Measurements from ENCODE around the gene NGEF. TPM values are rescaled to one million over a fixed set of nuclear protein-coding genes. Genes with fewer than 3 reads are reported as not detected.
A peak's percentile ranks its signal among the peaks of the same experiment; 100 is the strongest.

NGEF gene
- total and polyA plus RNA-seq, 7 donors = 0.13 to 0.51 (median 0.25) TPM; not detected in 1

- Histone ChIP-seq H3K9me3 (no peaks in the 10 kb centered on the region), H3K4me1 (no peaks in the 10 kb centered on the region), H3K27me3 (ENCODE audit: insufficient read depth in 3 of 3, low read length in 2 of 3) (peaks cover 0 to 4% (median 2%) of the 10 kb centered on the region in 3 donors), H3K36me3 (ENCODE audit: insufficient read depth in 1 of 2, low read depth in 1 of 2) (no peaks in the 10 kb centered on the region), H3K27ac (no peak overlapping the region), H3K4me3 (no peak overlapping the region)
- TF ChIP-seq CTCF (IDR thresholded peaks at IDR 0.05) = no peak
- ATAC-seq = peak in 1 of 4 donors; percentile 62
- 31 to 45% (median 38%) methylated on average over 7 of the region's 7 CpGs for WGBS, 3 donors
- intact Hi-C loops (cut with DNase I) = no loop called here
- no peak for DNase-seq
These were observed 38.7 kb downstream of the NGEF start for GRCh38 chr2:232974396-232974795.

GRCh38 chr2:232973796-232974195 lies 39.3 kb downstream of the NGEF start:
- TF ChIP-seq CTCF (IDR thresholded peaks at IDR 0.05) = no peak
- H3K9me3 ChIP-seq = no peaks in the 10 kb centered on the region
- H3K27ac ChIP-seq = no peak overlapping the region
- H3K36me3 ChIP-seq (ENCODE audit: insufficient read depth in 1 of 2, low read depth in 1 of 2) = no peaks in the 10 kb centered on the region
- no peak for ATAC-seq
- no peaks in the 10 kb centered on the region for H3K4me1 ChIP-seq
- H3K27me3 ChIP-seq (ENCODE audit: insufficient read depth in 3 of 3, low read length in 2 of 3) = peaks cover 0 to 4% (median 2%) of the 10 kb centered on the region in 3 donors
- no peak for DNase-seq
- no peak overlapping the region for H3K4me3 ChIP-seq
- intact Hi-C loops (cut with DNase I) = no loop called here
- WGBS, 3 donors = 55 to 63% (median 58%) methylated on average over 3 of the region's 3 CpGs

- no peaks in the 10 kb centered on the region for H3K36me3 ChIP-seq (ENCODE audit: insufficient read depth in 1 of 2, low read depth in 1 of 2)
- no peak for ATAC-seq
- no peaks in the 10 kb centered on the region for H3K9me3 ChIP-seq
- WGBS, 3 donors = 77 to 85% (median 79%) methylated on average over 10 of the region's 10 CpGs
- intact Hi-C loops (cut with DNase I) = no loop called here
- no peak overlapping the region for H3K4me3 ChIP-seq
- TF ChIP-seq CTCF (IDR thresholded peaks at IDR 0.05) = no peak
- H3K27me3 ChIP-seq (ENCODE audit: insufficient read depth in 3 of 3, low read length in 2 of 3) = no peaks in the 10 kb centered on the region
- H3K4me1 ChIP-seq = no peaks in the 10 kb centered on the region
- no peak overlapping the region for H3K27ac ChIP-seq
- DNase-seq = no peak
These were observed 39.9 kb downstream of the NGEF start for GRCh38 chr2:232973011-232973735.

GRCh38 chr2:232971744-232972143 lies 41.3 kb downstream of the NGEF start:
- H3K9me3 ChIP-seq = no peaks in the 10 kb centered on the region
- no peak overlapping the region for H3K27ac ChIP-seq
- no peak overlapping the region for H3K4me3 ChIP-seq
- 56 to 61% (median 59%) methylated on average over 5 of the region's 5 CpGs for WGBS, 3 donors
- no peaks in the 10 kb centered on the region for H3K4me1 ChIP-seq
- TF ChIP-seq CTCF (IDR thresholded peaks at IDR 0.05) = no peak
- DNase-seq (no peak), ATAC-seq (no peak)
- intact Hi-C loops (cut with DNase I) = no loop called here
- H3K36me3 ChIP-seq (ENCODE audit: insufficient read depth in 1 of 2, low read depth in 1 of 2) = no peaks in the 10 kb centered on the region
- no peaks in the 10 kb centered on the region for H3K27me3 ChIP-seq (ENCODE audit: insufficient read depth in 3 of 3, low read length in 2 of 3)

GRCh38 chr2:232970051-232970450 lies 43.0 kb downstream of the NGEF start:
- no peak for ATAC-seq
- no peak for DNase-seq
- H3K36me3 ChIP-seq (ENCODE audit: insufficient read depth in 1 of 2, low read depth in 1 of 2) = no peaks in the 10 kb centered on the region
- no peak overlapping the region for H3K27ac ChIP-seq
- no peaks in the 10 kb centered on the region for H3K27me3 ChIP-seq (ENCODE audit: insufficient read depth in 3 of 3, low read length in 2 of 3)
- no peak overlapping the region for H3K4me3 ChIP-seq
- TF ChIP-seq CTCF (IDR thresholded peaks at IDR 0.05) = no peak
- WGBS, 3 donors = 81 to 85% (median 83%) methylated on average over 2 of the region's 2 CpGs
- H3K4me1 ChIP-seq = no peaks in the 10 kb centered on the region
- intact Hi-C loops (cut with DNase I) = no loop called here
- no peaks in the 10 kb centered on the region for H3K9me3 ChIP-seq

Measured in psoas muscle (tissue), 8 donors.